ENCODE data around the gene MRPL24.
A peak's percentile ranks its signal among the peaks of the same experiment; 100 is the strongest.

MRPL24 gene

DNA sequence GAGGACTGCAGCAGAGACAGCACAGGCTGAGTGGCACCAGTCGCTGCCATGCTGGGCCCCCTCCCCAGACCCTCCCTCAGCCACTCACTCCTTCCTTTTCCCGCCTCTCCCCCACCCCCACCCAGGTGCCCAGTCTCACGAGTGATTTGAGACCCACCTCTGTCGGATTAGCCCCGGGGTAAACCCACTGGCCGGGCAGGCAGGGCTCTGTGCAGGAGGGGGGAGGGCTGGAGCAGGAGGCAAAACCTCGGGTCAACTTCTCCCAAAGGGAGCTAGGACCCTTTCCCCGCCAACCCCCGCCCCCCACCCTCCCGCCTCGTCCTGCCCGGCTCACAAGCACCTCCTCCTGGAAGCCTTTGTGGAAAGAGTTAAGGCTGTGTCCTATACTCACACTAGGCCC is 3.5 kb upstream of the MRPL24 start:
- DNase-seq (ENCODE audit: low read depth in 4 of 4, low spot score in 1 of 4): no peak

DNA sequence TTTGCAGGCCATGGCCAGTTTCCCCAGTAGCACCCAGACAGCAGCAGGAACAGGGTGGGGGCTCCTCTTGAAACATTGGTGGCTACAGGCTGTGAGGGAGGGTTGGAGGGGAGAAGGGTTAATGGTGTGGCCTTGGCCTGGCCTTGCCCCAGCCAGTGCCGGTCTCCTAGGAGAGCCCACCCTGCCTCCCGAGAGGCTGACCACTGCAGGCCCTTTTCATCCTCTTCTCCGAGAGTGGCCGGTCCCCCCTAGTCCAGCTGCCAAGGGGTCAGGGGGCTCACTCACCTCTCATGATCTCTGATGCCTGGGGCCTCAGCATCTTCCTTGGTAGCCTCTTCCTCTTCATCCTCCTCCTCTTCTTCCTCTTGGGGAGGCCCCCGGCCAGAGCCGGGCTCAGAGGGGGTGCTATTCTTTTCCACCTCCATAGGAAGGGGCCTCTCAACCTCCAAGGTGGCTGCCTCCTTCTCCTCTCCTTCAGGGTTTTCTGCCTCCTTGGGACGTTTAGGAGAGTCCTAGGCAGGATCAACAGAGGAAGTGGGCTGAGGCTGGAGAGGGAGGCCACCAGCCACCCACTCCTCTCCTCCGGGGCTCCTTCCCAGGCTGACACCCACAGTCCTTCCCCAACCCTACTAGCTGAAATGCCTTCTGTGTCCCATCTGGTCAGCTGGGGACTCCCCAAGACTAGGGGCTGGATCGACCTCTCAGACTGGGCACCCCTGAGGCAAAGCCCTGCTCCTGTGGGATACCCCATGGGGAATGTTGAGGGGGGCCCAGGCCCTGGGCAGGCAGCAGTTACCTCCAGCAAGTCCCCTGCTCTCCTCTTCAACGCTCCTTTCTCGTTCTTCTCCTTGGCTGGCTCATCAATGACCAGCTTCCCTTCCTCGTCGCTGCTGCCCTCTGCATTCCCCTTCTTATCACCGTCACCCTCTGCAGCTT is 2.7 kb upstream of the MRPL24 start:
- no peak for DNase-seq (ENCODE audit: low read depth in 4 of 4, low spot score in 1 of 4)

DNA sequence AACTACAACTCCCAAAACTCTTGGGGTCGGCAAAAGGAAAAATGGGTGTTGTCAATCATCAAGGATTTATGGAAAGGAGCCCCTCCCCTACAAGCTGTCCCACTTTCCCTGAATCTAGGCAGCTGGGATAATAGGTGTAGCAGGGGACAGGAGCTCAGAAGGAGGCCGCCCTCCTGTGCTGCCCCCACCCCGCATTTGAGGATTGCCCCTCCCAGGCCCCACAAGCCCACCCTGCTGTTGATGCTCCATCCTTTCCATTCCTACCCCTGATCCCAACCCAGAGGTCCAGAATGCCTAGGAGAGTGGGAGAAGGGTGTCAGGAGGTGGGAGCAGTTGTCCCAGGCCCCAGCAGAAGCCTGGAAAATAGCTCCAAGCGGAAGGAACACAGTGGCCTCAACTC is 1.9 kb upstream of the MRPL24 start:
- DNase-seq (ENCODE audit: low read depth in 4 of 4, low spot score in 1 of 4): no peak

DNA sequence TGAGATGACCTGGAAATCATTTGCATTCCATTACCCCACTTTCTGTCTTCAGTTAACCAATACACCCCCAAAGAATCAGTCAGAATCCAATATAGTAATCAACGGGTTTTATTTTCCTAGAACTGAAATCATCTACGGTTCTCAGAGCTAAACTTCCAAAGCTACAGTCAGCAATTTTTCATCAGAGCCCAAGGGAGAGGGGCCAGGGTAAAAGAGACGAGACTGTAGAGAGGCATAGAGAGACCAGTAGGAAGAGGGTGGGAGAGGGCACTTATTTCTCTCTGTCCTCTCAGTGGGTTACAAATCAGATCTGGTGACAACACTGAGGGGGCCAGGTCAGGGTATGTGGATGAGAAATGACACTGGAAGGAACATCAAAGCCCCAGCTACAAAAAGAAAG is 1.1 kb upstream of the MRPL24 start:
- DNase-seq (ENCODE audit: low read depth in 4 of 4, low spot score in 1 of 4): no peak

DNA sequence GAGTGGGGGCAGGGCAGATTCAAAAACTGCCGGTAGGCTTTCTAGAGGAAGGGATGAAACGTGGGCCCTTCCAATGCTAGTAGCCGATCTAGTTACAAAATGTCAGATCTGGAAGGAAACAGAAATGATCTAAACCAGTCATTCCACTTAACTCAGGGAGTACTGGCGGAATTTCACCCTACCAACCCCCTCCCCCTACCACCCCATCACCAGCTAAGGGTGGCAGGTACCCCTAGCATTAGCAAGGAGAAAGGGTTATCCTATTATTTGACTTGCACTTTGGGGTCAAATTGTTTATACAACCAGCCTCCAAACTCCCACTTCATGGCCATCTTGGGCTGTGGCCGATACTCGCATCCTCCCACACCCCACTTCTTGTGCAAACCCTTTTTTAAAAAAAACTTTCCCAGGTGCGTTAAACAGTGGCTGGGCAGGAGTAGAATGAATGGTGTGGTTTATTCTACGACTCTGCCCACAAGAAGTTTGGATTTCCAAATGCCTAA is 644 bp upstream of the MRPL24 start:
- no peak for DNase-seq (ENCODE audit: low read depth in 4 of 4, low spot score in 1 of 4)

DNA sequence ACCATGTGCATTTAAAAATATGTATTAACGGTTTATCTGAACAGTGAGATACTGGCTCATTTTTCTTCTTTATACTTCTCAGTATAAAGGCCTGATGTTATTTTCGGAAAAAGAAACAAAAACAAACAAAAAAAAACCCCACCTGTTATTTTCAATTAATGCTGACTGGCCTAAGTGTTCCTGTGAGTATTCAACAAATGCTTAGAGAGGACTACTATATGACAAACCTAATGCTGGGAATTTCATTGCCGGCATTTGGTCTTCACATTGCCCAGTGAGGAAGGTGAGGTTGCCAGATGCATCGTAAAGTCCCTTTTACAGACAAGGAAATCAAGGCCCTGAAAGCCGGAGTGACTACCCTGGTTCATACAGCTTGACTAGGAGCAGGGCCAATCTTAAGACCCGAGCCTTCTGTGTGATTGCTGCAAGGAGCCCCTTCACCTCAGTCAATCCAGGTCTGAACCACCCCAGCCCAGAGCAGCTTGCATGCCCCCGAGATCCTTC is 599 bp downstream of the MRPL24 start:
- DNase-seq (ENCODE audit: low read depth in 4 of 4, low spot score in 1 of 4): no peak

DNA sequence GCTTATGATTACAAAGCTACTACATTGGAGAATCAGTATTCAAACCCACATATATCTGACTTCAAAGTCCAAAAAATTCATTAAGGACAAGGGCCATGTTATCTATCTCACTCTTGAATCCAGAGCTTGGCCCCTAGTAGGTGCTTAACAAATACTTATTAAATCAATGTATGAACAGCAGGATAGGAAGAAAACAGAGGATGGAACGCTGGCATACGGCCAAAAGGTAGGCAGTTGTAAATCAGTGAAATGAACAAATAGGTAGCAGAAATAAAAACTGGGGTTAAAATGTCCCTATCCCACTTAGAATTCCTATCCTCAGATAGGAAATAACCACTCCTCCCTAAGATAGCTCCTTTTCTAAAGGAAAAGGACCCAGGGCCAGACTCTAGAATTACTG is 2.0 kb downstream of the MRPL24 start:
- no peak for DNase-seq (ENCODE audit: low read depth in 4 of 4, low spot score in 1 of 4)

DNA sequence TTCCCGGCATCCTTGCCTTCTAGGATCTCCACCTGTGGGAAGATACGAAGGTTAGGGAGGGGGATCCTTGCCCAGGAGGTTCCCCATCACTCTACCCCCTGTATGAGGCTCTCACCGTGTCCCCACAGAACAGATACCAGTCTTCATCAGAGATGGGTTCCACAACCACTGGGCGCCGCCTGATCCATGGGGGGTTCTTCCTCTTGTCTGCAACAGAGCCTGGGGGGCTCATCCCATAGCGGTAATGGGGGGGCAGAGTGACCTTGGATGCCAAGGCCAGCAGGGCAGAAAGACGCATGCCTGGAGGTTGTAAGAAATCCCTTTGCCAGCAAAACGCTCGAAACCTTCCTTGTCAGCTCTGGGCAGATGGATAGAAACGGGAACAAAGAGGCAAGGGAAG is 2.5 kb downstream of the MRPL24 start:
- DNase-seq (ENCODE audit: low read depth in 4 of 4, low spot score in 1 of 4): no peak

DNA sequence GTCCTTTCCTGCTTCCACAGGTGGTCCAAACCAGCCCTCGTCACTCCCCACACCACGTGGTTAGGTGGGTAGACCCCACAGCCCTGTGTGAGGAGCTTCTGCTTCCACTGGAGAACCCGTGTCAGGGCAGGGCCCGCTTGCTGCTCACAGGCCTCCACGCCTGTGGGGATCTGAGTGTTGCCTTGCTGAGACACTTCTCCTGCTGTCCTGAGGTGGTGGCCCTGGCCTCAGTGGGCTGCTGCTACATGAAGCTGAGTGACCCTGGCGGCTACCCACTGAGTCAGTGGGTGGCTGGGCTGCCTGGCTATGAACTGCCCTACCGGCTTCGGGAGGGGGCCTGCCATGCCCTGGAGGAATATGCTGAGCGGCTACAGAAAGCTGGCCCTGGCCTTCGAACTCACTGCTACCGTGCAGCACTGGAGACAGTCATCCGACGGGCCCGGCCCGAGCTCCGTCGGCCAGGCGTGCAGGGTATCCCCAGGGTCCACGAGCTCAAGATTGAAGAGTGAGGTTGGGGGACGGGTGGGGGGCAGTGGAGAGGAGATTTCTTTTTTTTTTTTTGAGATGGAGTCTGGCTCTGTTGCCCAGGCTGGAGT is 6.8 kb downstream of the MRPL24 start:
- DNase-seq (ENCODE audit: low read depth in 4 of 4, low spot score in 1 of 4): no peak

DNA sequence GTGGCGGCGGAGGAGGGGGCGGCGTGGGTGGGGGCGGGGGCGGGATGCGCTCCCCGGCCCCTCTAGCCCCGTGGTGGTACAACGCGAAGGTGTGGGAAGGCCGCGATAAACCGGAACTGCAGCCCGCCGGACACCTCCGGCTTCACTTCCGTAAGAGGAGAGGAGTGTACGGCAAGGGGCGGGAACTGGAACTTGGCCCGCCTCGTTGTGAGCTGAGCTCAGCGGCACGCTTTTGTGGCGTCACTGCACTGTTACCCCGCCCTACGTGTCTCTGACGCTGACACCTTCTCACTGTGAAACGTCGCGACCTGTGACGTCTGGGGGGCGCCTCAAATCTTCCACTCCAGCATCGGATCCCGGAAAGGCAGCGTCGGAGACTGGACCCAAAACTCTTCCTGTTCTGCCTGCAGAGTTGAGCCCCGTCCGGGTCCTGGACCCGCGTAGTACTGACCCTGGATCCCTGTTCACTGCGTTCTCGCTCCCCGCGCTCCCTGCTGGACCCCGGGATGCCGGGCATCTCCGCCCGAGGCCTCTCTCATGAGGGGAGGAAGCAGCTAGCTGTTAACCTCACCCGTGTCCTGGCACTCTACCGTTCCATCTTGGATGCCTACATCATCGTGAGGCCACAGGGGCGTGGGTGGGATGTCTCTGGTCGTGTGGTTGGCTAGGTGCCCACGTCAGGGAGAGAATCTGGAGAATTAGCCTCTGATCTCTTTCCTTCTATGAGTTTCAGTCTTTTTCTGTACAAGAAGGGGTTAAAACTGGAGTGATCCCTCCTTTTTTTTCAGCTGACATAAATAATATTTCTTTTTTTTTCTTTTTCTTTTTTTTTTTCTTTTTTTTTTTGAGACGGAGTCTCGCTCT is 12.1 kb downstream of the MRPL24 start, which contains the start of gene ISG20L2:
ISG20L2 (minus strand) TSS at position 168 of the 864 bp plus-strand sequence. CDS start 1,114 bp downstream, outside the sequence.
- DNase-seq (ENCODE audit: low read depth in 4 of 4, low spot score in 1 of 4): peak; percentile 75 to 95 (median 90)

DNA sequence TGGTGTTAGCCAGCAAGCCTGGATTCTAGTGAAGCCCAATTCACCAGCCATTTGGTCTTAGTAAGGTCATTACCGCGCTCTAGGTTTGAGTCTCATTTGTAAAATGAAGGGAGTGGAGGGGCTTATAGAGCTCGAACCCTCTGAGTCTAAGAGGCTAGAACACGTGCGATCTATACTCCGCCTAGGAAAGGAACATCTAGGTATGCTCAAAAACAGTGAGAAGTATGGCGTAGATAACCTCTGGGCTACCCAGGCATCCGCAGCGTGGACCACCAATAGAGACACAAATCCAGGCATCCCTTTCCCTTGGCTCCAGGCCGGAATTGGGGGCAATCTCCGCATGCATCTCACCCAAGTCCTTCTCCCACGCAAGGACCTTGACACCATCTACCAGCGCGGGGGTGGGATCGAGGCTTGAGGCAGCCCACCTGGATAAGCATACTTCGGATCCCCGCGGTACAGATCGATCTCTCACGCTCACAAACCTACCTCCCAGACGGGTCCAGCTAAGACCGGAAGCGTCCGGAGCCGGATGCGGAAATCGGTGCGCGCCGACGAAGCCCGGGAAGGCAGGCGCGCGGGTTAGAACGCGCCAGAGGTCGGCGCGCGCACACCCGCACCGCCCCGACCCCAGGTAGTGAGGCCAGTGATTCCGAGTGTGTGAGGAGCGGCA is 12.8 kb downstream of the MRPL24 start, which contains the start of gene METTL25B:
METTL25B (plus strand) TSS at position 544 of the 673 bp plus-strand sequence. CDS start 636 bp downstream, outside the sequence.
- DNase-seq (ENCODE audit: low read depth in 4 of 4, low spot score in 1 of 4): peak in 3 of 4 experiments; percentile 65 to 73 (median 70)

DNA sequence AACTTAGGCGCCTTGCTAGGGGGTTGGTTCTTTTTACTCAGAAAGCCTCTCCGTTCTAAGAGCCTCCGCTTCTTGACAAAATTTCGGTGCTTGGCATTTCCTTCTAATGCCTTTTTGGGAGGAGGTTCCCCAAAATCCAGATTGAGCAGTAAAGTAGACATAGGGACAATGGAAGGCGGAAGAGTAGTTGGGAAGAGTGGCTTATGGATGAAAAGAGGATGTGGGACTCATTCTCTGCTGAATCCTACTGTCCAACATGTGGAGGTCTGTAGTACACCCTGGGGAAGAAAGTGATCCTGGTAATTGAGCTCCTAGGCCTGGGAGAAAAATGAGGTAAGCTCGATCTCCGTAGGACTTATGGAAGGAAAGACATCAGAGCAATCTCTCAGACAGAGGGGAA is 13.4 kb downstream of the MRPL24 start:
- DNase-seq (ENCODE audit: low read depth in 4 of 4, low spot score in 1 of 4): no peak

DNA sequence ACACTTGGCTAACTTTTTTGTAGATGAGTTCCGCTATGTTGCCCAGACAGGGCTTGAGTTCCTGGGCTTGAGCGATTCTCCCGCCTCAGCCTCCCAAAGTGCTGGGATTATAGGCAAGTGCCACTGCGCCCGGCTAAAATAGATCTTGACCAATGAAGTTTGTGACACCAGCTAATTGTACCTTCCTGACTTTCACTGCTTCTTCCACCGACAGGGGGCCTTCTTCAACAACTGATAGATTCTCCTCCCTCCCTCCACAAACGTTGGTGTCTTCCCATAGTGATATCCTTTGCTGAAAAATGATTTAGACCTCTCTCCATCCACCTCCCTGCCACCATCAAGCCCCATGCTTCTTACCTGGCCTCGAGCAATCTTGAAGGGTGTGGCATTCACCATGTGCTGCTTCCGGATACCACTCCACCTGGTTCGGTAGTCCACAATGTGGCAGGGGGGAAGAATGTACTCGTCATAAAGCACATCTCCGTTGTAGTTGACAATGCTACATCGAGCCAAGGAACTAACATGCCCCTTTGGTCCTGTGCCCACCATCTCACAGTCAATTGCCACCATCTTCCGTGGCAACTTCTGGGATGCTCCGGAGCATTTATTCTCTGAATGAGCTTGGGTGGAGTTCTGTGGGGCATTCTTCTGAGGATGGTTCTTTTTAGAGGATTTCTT is 14.2 kb downstream of the MRPL24 start:
- no peak for DNase-seq (ENCODE audit: low read depth in 4 of 4, low spot score in 1 of 4)

DNA sequence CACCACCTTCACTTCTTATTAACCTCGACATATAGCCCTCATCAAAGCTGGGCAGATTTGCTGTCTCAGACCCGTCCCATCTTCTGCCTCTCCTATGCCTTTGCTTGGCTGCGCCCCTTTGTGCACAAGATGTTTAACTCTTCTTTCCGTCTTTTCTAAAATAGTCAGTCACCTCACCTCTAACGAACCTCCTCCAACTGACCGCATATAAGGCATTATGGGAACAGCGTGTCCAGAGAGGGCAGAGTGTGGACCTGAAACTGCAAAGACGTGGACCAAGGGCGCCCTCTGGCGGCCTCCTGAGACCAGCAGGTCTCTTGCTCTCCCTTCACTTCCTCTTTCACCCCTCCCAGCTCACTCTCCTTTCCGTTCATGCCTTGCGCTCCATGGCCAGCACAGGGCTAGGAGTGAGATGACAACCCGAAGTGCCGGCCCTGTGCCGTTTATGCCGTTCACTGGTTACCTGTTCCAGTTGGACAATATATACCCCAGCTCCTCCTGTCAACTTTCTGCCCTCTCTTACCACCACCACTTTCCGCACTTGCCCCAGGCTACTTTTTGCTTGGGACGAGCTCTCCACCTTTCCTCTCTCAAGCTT is 15.1 kb downstream of the MRPL24 start:
- peak; percentile 59 to 66 (median 64) for DNase-seq (ENCODE audit: low read depth in 4 of 4, low spot score in 1 of 4)

DNA sequence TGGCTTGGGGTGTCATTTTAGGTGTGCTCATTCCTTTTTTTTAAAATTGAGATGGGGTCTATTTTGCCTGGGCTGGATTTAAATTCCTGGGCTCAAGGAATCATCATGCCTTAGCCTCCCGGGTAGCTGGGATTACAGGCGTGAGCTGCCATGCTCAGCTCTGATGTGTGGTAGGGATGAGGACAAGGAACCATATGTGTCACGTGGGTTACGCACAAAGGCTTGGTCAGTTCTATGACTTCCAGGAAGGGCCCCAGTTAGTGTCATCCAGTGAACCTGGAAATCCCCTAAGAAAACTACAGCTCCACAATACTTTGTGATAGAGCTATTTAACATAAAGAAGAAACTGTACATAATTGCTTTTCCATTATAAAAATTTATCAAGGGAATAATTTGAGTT is 19.4 kb downstream of the MRPL24 start:
- DNase-seq (ENCODE audit: low read depth in 4 of 4, low spot score in 1 of 4): no peak

DNA sequence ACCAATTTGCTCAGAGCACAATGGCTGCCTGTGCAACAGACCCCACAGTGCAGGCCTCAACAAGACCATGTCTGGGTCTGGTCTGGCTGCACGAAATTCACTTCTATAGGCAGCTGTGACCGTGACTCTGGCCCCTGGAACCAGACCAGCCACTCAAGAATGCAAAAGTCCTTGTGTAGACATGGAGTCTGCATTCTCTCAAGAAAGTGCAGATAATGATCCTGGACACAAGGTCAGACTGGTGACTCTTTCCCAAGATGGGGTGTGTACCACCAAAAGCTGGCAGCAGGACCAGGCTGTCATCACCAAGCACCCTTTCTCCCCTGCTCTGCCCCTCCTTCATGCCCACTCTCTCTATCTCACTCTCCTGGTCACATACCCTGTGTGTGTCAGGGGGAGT is 19.8 kb downstream of the MRPL24 start:
- DNase-seq (ENCODE audit: low read depth in 4 of 4, low spot score in 1 of 4): no peak

DNA sequence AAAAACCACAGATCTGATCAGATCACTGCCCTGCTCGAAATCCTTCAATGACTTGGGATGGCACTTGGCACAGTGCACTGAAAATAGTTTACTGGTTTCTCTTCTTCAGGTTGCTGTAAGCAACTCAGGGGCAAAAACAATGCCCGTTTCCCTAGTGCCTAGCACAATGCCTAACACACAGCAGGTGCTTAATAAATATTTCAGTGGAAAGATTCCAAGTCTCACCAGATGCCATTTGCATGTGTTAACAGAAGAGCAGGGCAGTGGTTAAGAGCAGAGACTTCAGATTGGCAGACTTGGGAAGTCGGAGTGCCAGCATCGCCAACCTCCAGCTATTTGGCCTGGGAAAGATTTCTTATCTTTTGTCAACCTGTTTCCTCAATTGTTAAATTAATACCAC is 23.5 kb downstream of the MRPL24 start:
- no peak for DNase-seq (ENCODE audit: low read depth in 4 of 4, low spot score in 1 of 4)

DNA sequence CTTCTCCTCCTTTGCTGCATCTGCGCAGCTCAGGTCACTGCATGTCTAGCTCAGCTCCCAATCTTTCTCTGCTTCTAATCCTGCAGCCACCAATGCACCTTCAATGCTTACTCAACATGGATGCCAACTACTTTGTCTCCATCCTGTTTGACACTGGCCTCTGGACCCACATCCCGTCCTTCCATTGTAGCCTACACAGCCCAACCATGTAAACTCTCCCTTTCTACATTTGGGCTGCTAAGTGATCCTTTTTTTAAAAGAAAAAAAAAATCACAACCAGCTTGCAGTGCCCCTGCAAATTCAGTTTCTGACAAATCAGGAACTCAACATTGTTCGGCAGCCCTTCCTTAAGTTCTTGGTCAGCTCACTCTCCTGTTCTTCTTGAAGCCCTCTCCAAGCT is 26.1 kb downstream of the MRPL24 start:
- DNase-seq (ENCODE audit: low read depth in 4 of 4, low spot score in 1 of 4): no peak

DNA sequence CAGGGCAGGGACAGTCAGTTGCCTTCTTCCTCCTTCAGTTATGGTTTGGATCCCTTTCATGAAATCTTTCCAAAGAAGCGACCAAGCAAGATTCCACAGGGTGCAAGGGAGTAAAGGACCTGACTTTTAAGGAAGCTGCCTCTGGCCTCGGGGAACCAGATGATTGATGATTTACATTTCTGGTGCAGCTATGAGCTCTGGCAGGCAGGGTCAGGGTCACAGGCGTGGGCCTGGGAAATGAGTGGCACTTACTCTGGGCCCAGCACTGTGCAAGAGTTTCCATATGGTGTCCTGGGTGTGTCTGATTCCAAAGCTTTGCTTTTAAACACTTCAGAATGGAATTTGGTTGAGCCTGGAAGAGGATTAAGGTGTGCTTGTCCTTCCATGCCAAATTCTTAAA is 28.3 kb downstream of the MRPL24 start:
- no peak for DNase-seq (ENCODE audit: low read depth in 4 of 4, low spot score in 1 of 4)
